HG02642 (cell line): ENCODE data around the gene TGIF2.
"Not testable (repeated sequence)": the region's sequence is repeated elsewhere in the genome, so short reads cannot be mapped to it uniquely, and the experiment has no call there.

Experiments used
- ATAC-seq: cut with Tn5 transposase; IDR thresholded peaks from one replicate; pipeline ENCODE4 v1.9.1; 2021; ENCODE audit warnings: mild to moderate bottlenecking; ENCODE audit not compliant: unreplicated experiment, poor library complexity

Gene TGIF2

DNA sequence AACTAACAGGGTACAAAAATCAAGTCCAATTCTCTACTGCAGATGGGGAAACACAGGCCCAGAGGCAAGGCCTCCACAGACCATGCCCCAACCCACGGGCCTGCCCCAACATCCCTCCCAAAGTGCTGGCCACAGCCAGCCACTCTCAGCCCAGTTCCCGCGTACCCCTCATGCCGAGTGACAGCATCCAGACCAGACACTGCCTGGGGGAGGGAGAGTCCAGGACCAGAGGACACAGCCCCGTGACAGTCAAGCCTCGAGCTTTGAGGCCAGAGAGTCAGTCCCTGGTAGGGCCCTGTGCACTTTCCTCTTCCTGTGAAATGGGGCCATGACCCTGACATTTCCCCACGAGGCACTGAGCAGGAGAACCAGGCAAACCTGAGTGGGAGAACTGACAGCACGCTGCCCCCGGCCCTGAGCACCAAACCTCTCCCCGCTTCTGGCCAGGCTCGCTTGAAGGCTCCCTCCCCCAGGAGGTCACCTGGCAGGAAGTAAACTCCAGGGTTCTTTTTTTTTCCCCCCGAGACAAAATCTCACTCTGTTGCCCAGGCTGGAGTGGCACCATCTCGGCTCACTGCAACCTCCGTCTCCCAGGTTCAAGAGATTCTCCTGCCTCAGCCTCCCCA lies 27.2 kb upstream of the TGIF2 start:
- no peak for ATAC-seq

DNA sequence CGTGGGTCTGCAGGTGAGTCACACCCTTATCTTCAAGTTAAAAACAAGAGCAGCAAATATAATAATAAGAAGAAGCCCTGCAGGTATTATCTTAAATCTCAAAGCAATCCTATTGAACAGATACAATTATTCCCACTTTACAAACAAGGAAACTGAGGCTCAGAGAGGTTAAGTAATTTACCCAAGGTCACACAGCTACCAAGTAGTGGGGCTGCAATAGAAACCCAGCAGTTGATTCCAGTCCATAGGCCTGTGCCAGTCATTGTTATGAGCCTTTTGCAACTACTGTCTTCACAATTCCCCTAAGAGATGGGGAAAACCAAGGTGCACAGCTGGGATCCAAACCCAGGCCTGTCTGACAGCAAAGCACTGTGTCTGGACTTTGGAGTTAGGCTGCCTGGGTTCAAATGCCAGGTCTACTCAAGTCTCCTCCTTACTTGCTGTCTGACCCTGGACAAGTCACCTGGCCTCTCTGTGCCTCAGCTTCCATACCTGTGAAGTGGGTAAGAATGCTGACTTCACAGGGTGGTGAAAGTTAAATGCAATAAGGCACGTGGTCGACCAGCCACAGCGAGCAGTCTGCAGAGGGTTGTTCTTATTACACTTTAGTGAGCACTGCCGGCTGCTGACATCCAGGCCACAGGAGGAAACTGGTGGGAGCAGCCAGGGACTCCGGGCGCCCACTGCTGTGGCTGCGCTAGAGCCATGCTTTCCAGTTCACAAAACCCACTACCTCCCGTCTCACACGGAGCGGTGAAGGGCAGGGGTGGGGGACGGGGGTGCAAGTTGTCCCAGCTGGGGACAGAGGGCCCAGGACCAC lies 26.0 kb upstream of the TGIF2 start:
- ATAC-seq = no peak

DNA sequence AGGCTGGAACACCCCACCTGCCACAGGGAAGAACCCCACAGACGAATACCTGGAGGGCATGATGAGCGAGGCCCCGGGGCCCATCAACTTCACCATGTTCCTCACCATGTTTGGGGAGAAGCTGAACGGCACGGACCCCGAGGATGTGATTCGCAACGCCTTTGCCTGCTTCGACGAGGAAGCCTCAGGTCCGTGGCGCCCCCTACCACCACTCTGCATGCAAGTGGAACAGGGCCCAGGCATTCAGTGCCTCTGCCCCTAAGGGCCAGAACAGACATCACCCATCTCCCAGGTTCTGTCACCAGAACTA lies 25.4 kb upstream of the TGIF2 start:
- ATAC-seq = no peak

DNA sequence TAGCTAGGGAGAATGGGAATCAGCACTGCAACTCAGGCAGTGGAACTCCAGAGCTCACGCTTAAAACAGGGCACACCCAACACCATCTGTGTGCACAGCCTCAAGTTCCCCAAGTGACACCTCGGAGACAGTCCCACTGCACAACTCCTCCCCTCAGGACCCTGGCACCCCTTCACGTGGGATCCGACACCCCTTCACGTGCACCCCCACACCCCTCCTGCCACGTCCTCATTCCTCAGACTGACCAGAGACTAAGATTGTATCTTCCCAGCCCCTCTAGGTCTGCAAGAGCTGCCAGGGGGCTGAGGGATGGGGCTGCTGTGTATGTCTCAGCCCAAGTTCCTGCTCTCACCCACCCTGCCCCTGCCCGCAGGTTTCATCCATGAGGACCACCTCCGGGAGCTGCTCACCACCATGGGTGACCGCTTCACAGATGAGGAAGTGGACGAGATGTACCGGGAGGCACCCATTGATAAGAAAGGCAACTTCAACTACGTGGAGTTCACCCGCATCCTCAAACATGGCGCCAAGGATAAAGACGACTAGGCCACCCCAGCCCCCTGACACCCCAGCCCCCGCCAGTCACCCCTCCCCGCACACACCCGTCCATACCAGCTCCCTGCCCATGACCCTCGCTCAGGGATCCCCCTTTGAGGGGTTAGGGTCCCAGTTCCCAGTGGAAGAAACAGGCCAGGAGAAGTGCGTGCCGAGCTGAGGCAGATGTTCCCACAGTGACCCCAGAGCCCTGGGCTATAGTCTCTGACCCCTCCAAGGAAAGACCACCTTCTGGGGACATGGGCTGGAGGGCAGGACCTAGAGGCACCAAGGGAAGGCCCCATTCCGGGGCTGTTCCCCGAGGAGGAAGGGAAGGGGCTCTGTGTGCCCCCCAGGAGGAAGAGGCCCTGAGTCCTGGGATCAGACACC lies 24.4 kb upstream of the TGIF2 start:
- ATAC-seq = no peak

DNA sequence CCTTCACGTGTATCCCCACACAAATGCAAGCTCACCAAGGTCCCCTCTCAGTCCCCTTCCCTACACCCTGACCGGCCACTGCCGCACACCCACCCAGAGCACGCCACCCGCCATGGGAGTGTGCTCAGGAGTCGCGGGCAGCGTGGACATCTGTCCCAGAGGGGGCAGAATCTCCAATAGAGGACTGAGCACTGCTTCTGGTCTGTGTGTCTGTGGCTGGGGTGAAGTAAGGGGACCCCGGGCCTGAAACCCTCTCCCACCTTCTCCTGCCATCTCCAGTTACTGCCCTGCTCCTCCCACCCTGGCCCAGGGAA lies 23.8 kb upstream of the TGIF2 start:
- no peak for ATAC-seq

DNA sequence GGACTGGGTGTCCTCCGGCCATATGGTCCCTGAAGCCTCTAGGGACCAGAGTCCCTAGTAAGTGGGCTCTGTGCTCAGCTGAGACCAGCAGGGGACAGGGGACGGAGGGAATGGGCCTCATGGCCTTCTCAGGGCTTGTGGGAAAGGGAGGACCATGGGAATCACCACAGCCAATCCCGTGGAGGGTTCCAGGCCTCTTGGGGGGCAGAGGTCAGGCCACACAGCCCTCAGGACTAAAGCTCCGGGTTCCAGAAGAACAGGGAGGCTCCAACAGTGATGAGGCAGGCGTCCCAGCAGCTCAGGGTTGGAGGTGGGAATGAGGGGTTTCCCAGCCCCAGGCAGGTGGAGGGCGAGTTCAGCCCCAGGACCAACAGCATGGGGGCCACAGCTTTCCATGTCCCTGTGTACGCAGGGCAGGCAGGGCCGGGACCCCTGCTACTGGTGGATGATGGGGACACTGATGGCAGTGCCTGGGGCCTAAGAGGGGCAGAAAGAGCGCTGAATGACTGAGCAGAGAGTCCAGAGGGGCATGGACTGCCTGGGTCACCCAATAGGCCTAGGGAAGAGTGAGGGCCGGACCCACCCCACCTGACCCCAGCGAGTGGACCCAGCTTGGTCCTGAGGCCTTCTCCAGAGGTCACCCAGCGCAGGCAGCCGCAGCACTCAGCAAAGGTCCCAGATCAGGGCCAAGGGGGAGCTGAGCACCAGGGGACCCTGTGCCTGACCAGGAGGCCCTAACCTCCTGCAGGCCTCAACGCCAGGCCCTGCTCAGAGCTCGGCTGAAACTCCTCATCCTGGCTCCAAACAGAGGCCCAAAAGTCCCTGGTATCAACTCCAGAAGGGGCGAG lies 23.2 kb upstream of the TGIF2 start:
- ATAC-seq = no peak

DNA sequence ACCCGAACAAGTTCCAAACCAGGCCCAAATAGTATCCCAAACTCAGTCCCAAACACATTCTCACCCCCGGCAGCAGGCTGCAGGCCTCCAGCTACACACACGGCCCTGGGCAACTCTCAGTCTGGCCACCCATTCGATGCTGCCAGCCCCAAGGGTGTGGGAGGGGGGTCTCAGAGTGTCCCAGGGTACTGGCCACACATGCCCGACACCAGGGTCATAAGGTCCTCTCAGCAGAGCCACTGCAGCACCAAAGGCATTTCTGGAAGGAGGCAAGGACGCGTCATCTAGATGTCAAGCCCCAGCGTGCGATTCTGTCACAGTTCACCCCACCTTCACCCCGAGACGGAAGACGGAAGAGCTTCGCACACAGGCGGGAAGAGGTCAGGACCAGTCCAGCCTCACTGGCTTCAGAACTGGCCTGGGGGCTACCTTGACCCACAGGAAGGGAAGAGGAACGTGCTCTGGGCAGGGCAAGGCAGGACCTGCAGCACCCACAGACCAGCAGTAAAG lies 22.6 kb upstream of the TGIF2 start:
- no peak for ATAC-seq

DNA sequence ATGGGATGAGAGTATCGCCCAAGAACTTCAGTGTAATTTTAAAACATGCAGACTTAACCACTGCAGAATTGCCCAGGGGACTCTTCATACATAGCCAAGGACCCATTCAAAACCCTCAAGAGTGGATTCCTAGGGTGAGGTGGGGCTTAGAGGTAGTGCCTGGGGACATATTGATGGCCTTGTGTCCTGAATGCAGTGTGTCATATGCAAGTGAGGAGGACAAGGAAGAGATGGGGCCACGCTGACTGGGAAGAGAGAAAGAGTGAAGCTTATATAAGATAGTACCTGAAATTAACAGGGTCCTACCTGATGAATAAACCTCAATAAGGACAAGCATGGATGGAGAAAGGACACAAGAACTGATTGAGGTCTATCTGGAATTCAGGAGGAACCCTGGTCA lies 18.1 kb upstream of the TGIF2 start:
- ATAC-seq = no peak

DNA sequence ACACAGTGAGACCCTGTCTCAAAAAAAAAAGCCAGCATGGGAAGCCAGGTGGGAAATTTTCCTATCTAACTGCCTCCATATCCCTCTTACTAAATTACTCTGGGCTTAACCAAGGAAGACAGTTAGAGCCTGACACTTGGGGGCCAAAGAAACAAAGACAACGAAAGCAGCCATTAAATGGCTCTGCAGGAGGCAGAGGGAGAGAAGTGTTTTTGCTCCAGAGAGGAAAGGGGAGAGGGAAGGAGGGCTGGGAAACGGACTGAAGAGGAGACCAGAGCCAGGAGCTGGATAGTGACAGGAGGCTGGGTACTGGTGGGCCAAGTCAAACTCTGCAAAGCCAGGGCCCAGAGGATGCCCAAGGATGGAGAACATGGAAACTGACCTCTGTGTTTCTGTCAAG lies 10.7 kb upstream of the TGIF2 start:
- ATAC-seq = no peak

DNA sequence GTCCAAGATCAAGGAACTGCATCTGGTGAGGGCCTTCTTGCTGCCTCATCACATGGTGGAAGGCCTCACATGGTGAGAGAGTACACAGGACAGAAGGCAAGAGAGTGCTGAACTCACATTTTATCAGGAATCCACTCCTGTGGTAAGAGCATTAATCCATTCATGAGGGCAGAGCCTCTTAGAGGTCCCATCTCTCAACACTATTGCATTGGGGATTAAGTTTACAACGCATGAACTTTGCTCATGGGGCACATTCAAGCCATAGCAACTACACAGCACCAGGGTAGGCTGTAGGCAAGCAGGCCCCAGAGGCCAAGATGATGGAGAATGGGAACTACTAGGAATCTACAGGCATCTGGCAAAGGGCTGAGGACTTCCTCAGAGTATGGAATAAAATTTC lies 10.0 kb upstream of the TGIF2 start:
- ATAC-seq = no peak

DNA sequence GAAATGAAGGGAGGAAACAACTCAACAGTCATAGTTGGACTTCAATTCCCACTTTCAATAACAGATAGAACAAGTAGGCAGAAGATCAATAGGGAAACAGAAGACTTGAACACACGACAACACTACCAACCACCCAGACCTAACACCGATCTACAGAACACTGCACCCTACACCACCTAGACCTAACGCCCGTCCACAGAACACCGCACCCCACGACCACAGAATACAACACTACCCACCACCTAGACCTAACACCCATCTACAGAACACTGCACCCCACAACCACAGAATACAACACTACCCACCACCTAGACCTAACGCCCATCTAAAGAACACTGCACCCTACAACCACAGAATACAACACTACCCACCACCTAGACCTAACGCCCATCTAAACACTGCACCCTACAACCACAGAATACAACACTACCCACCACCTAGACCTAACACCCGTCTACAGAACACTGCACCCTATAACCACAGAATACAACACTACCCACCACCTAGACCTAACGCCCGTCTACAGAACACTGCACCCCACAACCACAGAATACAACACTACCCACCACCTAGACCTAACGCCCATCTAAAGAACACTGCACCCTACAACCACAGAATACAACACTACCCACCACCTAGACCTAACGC lies 9.2 kb upstream of the TGIF2 start:
- ATAC-seq = not testable (repeated sequence)

DNA sequence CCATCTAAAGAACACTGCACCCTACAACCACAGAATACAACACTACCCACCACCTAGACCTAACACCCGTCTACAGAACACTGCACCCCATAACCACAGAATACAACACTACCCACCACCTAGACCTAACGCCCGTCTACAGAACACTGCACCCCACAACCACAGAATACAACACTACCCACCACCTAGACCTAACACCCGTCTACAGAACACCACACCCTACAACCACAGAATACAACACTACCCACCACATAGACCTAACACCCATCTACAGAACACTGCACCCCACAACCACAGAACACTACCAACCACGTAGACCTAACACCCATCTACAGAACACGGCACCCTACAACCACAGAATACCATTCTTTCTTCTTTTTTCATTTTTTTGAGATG lies 8.7 kb upstream of the TGIF2 start:
- not testable (repeated sequence) for ATAC-seq

DNA sequence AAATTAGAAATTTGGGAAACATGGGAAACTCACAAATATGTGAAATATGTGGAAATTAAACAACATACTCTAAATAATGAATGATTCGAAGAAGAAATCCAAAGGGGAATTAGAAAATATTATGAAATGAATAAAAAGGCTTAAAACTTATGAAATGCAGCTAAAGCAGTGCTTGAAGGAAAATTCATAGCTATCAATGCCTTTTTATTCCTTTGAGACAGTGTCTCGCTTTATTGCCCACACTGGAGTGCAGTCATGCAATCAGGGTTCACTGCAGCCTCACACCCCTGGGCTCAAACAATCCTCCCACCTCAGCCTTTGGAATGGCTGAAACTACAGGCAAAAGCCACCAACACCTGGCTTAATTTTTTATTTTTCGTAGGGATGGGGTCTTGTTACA lies 7.9 kb upstream of the TGIF2 start:
- ATAC-seq = no peak

DNA sequence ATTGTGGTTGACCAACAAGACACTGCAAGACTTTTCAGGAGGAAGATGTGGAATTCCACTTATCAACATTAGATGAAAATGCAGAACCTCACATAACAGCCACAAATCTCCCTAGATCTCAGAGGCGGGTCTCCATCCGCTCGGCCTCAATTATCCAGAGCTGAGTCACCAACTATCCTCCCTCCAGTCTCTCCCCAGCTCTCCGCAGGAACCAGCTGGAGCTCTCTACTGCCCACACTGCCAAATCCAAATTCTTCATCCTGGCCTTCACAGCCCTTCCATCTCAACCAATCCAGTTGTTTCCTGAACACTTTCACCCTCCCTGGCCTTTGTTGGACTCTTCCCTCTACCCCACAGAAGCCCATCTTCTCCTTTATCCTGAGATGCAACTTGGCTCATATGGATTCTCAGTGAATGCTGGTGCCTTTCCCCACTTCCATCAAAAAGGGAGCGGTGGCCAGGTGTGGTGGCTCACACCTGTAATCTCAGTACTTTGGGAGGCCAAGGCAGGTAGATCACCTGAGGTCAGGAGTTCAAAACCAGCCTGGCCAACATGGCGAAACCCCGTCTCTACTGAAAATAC lies 3.5 kb upstream of the TGIF2 start:
- no peak for ATAC-seq

DNA sequence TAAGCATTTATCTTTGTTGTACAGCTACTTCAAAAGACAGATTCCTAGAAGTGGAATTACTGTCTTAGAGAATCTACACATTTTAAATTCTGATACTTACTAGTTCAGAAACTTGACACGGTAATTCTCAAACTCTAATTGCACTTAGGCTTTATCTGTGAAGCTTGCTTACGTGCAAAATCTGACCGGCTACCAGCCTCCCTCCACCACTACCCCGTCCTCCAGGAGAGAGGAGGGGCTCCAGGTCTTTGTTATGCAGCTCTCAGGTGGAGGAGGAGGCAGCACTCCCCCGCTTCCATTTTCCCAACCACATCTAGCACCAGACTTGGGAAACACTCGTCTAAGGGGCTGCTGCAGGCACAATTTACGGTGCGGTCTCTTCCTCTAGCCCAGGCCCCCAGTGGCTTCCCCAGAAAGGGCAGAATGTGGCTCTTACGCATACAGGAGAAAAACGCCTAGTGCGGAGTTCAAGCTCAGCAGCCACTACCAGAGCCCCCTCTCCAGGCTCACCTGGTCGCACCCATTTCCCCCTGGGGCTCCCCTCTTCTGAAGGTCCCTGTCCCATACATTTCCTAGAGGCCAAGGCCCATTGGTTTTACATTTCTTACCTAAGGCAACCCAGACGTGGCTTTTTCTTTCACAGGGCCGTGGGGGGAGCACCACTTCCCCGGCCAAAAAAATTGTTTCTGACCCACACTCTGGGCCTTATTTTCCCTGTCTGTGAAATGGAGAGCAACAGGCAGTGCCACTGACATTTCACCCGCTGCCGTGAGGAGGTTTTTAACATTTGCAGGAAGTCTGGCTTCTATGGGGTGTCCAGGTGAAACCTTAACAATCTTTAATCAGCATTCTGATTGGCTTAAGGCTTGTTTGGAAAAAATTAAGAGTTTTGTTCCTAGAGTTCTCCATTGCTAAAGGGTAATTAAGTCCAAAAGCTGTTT lies 1.6 kb upstream of the TGIF2 start:
- ATAC-seq = no peak

DNA sequence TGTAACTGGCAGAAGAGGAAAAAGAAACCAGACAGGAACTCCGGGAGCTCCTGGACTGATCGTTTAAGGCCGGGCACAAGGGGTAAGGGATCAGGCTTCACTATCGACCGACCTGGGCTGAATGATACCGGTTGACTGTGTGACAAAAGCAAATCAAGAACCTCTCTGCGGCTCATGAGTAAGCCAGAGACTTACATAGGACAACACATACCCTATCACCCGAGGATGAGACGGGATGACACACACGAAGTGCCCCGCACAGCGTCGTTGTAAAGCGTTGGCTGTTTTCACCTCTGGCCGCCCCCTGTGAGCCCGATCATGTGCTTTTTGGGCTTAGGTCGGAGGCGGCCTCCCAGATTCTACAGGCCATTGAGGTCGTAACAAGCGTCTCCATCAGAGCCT lies 695 bp upstream of the TGIF2 start:
- ATAC-seq = peak; percentile 5

DNA sequence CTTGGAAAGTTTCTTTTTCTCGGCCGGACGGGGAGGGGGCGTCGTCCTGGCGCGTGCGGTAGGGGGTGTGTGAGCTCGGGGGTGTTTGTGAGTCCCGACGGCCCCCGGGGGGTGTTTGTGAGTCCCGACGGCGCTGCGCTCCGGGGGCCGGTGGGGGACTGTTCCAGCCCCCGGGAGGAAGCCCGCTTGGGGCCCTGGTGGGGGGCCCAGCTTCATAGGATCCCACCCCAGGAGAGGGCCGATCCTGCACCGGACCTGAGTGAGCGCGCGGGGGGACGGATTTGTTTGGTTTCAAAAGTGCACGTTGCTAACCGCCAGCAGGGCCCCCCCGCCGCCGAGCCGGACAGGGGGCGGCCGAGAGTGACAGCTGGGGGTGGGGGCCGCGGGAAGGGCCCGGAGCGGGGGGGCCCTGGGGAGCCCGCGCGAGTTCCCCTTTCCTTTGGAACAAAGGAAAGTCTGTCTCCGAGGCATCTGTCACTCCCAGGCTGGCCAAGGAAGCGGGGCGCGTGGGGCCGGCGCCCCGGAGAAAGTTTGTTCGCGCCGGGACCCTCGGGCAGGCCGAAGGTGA lies 485 bp downstream of the TGIF2 start:
- peak; percentile 8 for ATAC-seq
